ENCODE measurements around the gene DAG1. TPM values are rescaled to one million over a fixed set of nuclear protein-coding genes. Genes with fewer than 3 reads are reported as not detected.
A peak's percentile ranks its signal among the peaks of the same experiment; 100 is the strongest.

The DAG1 gene
- total and polyA plus RNA-seq, 7 donors, result 35.1 to 159 (median 73.2) TPM

DNA sequence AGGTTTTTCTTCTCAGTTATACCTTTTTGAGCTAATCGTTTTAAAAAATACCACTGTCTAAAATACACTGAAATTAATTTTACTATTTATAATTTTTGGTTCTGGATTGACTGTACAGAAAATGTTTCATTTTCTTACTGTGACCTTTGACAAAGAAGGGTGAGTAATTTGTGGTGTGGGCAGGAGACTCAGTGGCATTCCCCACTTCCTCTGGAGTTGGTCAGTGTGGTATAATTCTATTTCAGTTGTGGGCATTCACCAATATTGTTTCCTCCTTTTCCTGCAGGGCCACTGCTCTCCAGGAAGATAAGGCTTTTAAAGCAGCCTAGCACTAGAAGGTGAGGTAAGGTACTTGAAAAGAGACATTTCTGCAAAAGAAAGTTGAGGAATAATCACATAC lies 6.5 kb downstream of the DAG1 start:
- intact Hi-C loops (cut with DNase I), result no loop called here
- no peaks in the 10 kb centered on the region for H3K27me3 ChIP-seq (ENCODE audit: insufficient read depth in 3 of 3, low read length in 2 of 3)
- H3K36me3 ChIP-seq (ENCODE audit: insufficient read depth in 1 of 2, low read depth in 1 of 2), result peaks cover 2 to 31% of the 10 kb centered on the region in 2 donors
- no peaks in the 10 kb centered on the region for H3K9me3 ChIP-seq
- no peak for ATAC-seq
- DNase-seq, result no peak
- H3K27ac ChIP-seq, result peak overlapping the region; percentile 19
- TF ChIP-seq, protein P1, sequence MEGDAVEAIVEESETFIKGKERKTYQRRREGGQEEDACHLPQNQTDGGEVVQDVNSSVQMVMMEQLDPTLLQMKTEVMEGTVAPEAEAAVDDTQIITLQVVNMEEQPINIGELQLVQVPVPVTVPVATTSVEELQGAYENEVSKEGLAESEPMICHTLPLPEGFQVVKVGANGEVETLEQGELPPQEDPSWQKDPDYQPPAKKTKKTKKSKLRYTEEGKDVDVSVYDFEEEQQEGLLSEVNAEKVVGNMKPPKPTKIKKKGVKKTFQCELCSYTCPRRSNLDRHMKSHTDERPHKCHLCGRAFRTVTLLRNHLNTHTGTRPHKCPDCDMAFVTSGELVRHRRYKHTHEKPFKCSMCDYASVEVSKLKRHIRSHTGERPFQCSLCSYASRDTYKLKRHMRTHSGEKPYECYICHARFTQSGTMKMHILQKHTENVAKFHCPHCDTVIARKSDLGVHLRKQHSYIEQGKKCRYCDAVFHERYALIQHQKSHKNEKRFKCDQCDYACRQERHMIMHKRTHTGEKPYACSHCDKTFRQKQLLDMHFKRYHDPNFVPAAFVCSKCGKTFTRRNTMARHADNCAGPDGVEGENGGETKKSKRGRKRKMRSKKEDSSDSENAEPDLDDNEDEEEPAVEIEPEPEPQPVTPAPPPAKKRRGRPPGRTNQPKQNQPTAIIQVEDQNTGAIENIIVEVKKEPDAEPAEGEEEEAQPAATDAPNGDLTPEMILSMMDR (IDR thresholded peaks at IDR 0.05), result no peak
- 33 to 56% (median 33%) methylated on average over 1 of the region's 1 CpG for WGBS, 3 donors
- peaks cover 15% of the 10 kb centered on the region for H3K4me1 ChIP-seq
- H3K4me3 ChIP-seq, result no peak overlapping the region

DNA sequence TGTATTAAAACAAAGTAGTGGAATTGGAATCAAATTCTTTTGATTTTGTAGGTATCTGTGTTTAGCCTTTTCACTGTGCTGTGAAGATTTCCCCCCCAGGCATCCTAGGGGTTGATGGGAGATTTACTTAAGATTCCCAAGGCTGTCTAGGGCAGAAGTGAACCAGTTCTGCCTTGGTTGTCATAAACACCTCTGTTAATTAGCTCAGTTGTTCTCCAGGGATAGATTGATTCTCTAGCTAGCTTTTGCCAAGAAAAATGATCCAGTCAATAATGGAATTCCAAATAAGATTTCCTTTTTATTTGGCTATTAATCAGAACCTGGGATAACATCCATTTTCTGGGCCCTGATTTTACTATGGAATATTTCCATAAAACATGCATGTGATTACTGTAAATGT lies 12.7 kb downstream of the DAG1 start:
- no peaks in the 10 kb centered on the region for H3K27me3 ChIP-seq (ENCODE audit: insufficient read depth in 3 of 3, low read length in 2 of 3)
- no peak overlapping the region for H3K4me3 ChIP-seq
- ATAC-seq (no peak), DNase-seq (no peak)
- intact Hi-C loops (cut with DNase I), result no loop called here
- H3K9me3 ChIP-seq, result no peaks in the 10 kb centered on the region
- TF ChIP-seq, protein P1 (IDR thresholded peaks at IDR 0.05), result no peak
- peaks cover 62% of the 10 kb centered on the region for H3K4me1 ChIP-seq
- H3K27ac ChIP-seq, result peak overlapping the region; percentile 85
- H3K36me3 ChIP-seq (ENCODE audit: insufficient read depth in 1 of 2, low read depth in 1 of 2), result peaks cover 0 to 20% of the 10 kb centered on the region in 2 donors

DNA sequence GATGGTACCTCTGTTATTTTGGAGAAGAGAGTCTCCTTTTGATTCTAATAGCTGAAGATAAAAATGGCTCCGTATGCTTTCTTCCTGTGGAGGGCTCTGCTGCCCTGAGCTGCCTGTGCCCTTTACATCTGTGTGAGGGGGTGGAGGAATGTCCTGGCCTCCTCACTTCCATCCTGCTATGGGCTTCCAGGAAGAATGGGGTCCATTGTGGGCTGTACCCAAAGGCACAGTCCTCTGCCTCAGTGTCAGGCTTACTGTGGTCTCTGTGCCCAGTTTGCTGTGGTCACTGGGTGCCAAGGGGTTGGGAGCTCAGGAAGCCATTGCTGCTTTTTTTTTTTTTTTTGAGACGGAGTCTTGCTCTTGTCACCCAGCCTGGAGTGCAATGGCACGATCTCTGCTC lies 14.4 kb downstream of the DAG1 start:
- ATAC-seq, result peak; percentile 9 to 29 (median 24)
- no peak for DNase-seq
- H3K4me3 ChIP-seq, result no peak overlapping the region
- no peaks in the 10 kb centered on the region for H3K27me3 ChIP-seq (ENCODE audit: insufficient read depth in 3 of 3, low read length in 2 of 3)
- H3K9me3 ChIP-seq, result no peaks in the 10 kb centered on the region
- H3K27ac ChIP-seq, result peak overlapping the region; percentile 85
- intact Hi-C loops (cut with DNase I), result no loop called here
- peaks cover 0 to 19% of the 10 kb centered on the region in 2 donors for H3K36me3 ChIP-seq (ENCODE audit: insufficient read depth in 1 of 2, low read depth in 1 of 2)
- 37 to 69% (median 48%) methylated on average over 3 of the region's 3 CpGs for WGBS, 3 donors
- H3K4me1 ChIP-seq, result peaks cover 68% of the 10 kb centered on the region
- TF ChIP-seq, protein P1 (IDR thresholded peaks at IDR 0.05), result no peak

DNA sequence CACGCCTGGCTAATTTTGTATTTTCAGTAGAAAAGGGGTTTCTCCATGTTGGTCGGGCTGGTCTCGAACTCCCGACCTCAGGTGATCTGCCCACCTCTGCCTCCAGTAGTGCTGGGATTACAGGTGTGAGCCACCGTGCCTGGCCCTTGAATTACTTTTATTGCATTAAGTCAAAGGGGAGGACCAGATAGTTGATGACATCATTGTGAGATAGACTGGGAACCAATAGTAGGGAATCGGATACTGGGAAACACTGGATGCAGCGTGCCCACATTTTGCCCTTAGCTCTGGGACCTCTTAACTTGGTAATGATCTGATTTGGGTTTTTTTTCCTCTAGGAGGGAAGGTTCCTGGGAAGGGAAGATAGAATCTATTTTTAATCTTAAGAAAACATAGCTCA lies 19.2 kb downstream of the DAG1 start:
- intact Hi-C loops (cut with DNase I), result no loop called here
- H3K9me3 ChIP-seq, result no peaks in the 10 kb centered on the region
- no peak for ATAC-seq
- H3K27me3 ChIP-seq (ENCODE audit: insufficient read depth in 3 of 3, low read length in 2 of 3), result no peaks in the 10 kb centered on the region
- no peak for DNase-seq
- no peak overlapping the region for H3K4me3 ChIP-seq
- H3K4me1 ChIP-seq, result peaks cover 45% of the 10 kb centered on the region
- WGBS, 3 donors, result 76 to 92% (median 80%) methylated on average over 7 of the region's 7 CpGs
- H3K27ac ChIP-seq, result peak overlapping the region; percentile 85
- peaks cover 0 to 42% of the 10 kb centered on the region in 2 donors for H3K36me3 ChIP-seq (ENCODE audit: insufficient read depth in 1 of 2, low read depth in 1 of 2)
- TF ChIP-seq, protein P1 (IDR thresholded peaks at IDR 0.05), result no peak

DNA sequence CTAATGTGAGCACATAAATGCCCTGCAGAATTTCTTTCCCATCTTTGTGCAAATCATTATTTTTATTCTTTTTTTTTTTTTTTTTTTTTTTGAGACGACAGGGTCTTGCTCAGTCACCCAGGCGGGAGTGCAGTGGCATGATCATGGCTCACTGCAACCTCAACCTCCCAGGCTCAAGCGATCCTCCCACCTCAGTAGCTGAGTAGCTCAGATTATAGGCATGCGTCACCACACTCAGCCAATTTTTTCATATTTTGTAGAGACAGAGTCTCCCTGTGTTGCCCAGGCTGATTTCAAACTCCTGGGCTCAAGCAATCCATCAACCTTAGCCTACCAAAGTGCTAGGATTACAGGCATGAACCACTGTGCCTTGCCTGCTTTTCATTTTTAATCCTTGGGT lies 22.9 kb downstream of the DAG1 start:
- Histone ChIP-seq H3K27ac (peak overlapping the region; percentile 98), H3K4me3 (no peak overlapping the region), H3K27me3 (ENCODE audit: insufficient read depth in 3 of 3, low read length in 2 of 3) (no peaks in the 10 kb centered on the region), H3K4me1 (peaks cover 42% of the 10 kb centered on the region), H3K36me3 (ENCODE audit: insufficient read depth in 1 of 2, low read depth in 1 of 2) (peaks cover 0 to 38% of the 10 kb centered on the region in 2 donors), H3K9me3 (no peaks in the 10 kb centered on the region)
- TF ChIP-seq, protein P1 (IDR thresholded peaks at IDR 0.05), result no peak
- WGBS, 3 donors, result 68 to 83% (median 83%) methylated on average over 3 to 4 of the region's 4 CpGs
- ATAC-seq (peak in 1 of 4 donors; percentile 38), DNase-seq (no peak)
- intact Hi-C loops (cut with DNase I), result no loop called here

Data from psoas muscle (tissue), 8 donors.